GM12874 (cell line): ENCODE measurements around the gene VWA5B2.
A peak's percentile ranks its signal among the peaks of the same experiment; 100 is the strongest.

ENCODE experiments used
- TF ChIP-seq, protein P1 (sequence below): IDR thresholded peaks from 2 replicates; pipeline ENCODE4 v1.5.1; 2011; ENCODE audit warnings: low read depth, mild to moderate bottlenecking, control low read depth, low read length, moderate library complexity; ENCODE audit not compliant: insufficient read depth

VWA5B2 gene

DNA sequence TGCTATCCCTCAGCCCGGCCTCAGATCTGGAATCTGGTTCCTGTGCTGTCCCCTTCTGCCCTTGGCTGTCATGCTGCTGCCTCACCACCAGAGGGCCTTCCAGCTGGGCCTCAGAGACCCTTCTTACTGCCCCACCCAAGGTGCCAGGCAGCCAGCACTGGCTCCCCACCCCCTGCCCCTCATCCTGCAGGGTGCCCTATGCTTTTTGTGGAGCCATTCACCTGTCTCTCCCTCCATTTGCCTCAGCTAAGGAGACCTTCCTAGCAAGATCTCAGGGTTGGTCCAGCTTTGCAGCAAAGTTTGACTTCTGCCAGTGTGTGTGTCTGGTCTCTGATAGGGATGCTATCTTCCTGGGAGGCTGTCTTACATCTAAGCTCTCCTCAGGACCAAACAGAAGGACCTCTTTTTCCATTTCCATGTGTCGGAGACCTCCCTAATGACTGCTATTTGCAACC lies 1.9 kb upstream of the VWA5B2 start:
- TF ChIP-seq, protein P1, sequence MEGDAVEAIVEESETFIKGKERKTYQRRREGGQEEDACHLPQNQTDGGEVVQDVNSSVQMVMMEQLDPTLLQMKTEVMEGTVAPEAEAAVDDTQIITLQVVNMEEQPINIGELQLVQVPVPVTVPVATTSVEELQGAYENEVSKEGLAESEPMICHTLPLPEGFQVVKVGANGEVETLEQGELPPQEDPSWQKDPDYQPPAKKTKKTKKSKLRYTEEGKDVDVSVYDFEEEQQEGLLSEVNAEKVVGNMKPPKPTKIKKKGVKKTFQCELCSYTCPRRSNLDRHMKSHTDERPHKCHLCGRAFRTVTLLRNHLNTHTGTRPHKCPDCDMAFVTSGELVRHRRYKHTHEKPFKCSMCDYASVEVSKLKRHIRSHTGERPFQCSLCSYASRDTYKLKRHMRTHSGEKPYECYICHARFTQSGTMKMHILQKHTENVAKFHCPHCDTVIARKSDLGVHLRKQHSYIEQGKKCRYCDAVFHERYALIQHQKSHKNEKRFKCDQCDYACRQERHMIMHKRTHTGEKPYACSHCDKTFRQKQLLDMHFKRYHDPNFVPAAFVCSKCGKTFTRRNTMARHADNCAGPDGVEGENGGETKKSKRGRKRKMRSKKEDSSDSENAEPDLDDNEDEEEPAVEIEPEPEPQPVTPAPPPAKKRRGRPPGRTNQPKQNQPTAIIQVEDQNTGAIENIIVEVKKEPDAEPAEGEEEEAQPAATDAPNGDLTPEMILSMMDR = peak; percentile 98

- TF ChIP-seq, protein P1 = no peak
Observed at GRCh38 chr3:184228376-184229137, 828 bp upstream of the VWA5B2 start.

- TF ChIP-seq, protein P1 = no peak
Observed at GRCh38 chr3:184230081-184230602, 757 bp downstream of the VWA5B2 start.

DNA sequence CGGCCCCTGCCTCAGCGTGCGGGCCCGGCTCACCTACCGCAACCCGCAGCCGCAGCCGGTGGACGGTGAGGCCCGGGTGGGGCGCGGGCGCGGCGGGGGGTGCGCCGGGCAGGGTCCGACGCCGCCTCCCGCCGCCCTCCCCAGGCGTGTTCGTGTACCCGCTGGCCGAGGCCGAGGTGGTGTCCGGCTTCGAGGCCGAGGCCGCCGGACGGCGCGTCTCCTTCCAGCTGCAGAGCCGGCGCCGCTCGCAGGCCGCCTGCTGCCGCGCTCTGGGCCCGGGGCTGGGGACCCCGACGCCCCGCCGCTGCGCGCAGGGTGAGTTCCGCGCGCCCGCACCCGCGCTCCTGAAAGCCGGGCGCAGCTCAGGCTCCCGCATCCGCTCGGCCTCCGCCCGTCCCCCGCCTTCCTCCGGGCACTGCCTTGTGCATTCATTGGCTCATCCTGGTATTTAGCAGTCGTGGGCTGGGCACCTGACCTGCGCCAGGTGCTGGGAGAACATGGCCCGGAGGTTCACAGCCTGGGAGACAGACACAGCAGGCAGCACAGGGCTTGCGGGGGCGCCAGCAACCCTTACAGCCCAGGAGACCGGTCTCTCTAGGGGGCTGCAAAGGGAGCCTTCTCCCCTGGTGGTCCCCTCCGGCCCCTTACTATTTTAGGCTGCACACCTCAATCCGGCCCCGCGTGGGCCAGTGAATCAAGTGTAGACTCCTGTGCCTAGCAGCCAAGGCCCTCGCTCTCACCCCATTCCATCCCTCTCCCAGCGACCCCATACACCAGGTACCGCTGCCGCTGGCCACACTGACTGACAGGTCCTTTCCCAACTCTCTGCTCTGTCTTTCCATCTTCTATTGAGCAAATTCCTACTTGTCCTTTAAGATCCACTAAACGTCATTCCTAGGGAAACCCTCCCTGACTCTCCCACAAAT lies 1.5 kb downstream of the VWA5B2 start:
- TF ChIP-seq, protein P1 = no peak

DNA sequence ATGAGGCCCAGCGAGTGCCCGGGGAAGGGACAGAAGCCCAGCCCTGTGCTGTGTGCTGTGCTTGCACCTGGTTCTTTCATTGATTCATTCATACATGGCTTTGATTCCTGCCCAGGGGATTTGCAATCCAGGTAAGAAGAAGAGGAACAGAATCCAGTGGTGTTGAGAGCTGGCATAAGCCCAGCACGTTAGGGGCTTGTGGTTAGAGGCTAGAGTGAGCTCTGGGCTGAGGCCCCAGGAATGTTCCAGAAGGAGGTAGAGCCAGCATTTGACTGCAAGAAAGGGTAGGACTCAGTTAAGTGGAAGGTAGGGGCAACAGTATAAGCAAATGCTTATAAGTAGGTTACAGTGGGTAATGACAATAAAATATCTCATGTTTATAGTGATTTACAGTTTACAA lies 2.3 kb downstream of the VWA5B2 start:
- TF ChIP-seq, protein P1 = no peak

DNA sequence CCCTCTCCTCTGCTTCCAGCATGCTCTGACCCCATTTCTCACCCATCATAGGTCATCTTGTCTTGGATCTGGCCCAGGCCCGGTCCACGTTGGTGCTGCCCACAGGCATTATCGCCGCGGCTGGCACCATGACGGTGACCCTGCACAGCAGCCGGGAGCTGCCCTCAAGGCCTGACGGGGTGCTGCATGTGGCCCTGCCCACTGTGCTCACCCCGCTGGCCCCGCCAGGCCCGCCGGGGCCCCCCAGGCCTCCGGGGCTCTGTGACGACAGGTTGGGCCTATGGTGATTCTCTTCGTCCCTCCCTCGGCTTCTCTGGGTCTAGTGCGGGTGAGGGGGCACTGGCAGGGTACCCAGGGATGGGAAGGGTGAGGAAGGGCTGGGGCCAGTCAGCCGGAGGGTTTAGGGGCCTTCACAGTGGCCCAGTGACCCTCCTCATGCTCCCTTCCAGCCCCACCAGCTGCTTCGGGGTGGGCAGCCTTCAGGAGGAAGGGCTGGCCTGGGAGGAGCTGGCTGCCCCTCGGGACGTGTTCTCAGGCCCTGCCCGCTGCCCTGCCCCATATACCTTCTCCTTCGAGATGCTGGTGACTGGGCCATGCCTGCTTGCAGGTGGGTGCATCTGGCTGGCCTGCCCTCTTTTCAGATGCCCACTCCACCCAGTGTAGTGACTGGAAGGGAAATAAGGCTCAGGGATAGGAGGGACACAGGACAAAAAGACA lies 3.9 kb downstream of the VWA5B2 start:
- TF ChIP-seq, protein P1 = no peak

DNA sequence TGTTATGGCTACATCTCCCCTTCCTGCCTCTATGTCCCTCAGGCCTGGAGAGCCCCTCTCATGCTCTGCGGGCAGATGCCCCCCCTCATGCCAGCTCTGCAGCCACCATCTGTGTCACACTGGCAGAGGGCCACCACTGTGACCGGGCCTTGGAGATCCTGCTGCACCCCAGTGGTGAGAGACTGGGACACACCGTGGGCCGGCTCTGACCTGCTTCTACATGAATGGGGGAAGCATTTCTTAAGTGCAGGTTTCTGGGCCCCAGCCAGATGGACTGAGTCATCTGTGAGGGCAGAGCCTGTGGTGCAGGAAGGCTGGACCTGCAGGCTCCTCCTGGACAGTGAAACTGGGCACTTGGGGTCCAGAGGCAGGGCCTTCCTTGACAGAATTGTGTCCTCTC lies 4.8 kb downstream of the VWA5B2 start:
- TF ChIP-seq, protein P1 = no peak
